ENCODE data around the gene PDE1A. TPM values are rescaled to one million over a fixed set of nuclear protein-coding genes. Genes with fewer than 3 reads are reported as not detected.

The PDE1A gene
- total and polyA plus RNA-seq, 7 donors = 0.92 to 4.2 (median 1.8) TPM

DNA sequence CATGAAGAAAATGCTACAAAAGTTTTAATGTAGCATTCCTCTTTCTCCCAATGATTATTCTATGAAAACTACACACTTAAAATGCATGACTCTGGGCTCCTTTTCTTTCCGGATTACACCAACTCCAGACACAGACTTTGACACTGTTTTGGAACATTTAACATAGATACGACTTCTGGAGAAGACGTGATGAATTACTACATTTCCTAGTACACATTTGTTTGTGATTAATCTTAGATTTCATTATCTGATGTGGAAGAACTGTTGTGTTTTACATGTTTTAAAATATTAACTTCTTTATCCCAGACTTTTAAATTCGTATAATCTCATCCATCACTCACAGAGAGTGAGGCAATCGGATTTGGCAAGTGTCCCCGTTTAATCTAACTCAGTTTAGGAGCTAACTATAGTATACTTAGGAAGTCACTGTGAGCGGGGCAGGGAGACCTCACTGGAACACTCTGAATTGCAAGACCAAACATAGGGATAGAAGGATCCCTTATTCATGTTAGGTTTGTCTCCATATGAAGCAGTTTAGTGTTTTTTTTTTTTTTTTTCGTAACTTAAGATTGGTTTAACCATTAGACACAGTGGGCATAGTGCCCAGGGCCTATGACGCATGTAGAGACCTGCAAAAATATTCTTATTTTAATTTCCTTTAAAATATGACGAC lies 66.7 kb downstream of the PDE1A start:
- no peaks in the 10 kb centered on the region for H3K4me1 ChIP-seq
- H3K36me3 ChIP-seq (ENCODE audit: insufficient read depth in 1 of 2, low read depth in 1 of 2) = no peaks in the 10 kb centered on the region
- H3K27ac ChIP-seq = no peak overlapping the region
- H3K9me3 ChIP-seq = no peaks in the 10 kb centered on the region
- ATAC-seq (no peak), DNase-seq (peak in 1 of 2 donors; percentile 35)
- WGBS, 3 donors = 44 to 55% (median 46%) methylated on average over 10 of the region's 10 CpGs
- H3K4me3 ChIP-seq = no peak overlapping the region
- intact Hi-C loops (cut with DNase I) = no loop called here
- no peaks in the 10 kb centered on the region for H3K27me3 ChIP-seq (ENCODE audit: insufficient read depth in 3 of 3, low read length in 2 of 3)
- no peak for TF ChIP-seq CTCF (IDR thresholded peaks at IDR 0.05)

GRCh38 chr2:182359027-182359989 lies 67.5 kb downstream of the PDE1A start:
- Histone ChIP-seq H3K4me3 (no peak overlapping the region), H3K27ac (no peak overlapping the region), H3K27me3 (ENCODE audit: insufficient read depth in 3 of 3, low read length in 2 of 3) (no peaks in the 10 kb centered on the region), H3K36me3 (ENCODE audit: insufficient read depth in 1 of 2, low read depth in 1 of 2) (no peaks in the 10 kb centered on the region), H3K9me3 (no peaks in the 10 kb centered on the region), H3K4me1 (no peaks in the 10 kb centered on the region)
- 49 to 53% (median 52%) methylated on average over 8 of the region's 8 CpGs for WGBS, 3 donors
- no peak for TF ChIP-seq CTCF (IDR thresholded peaks at IDR 0.05)
- intact Hi-C loops (cut with DNase I) = no loop called here
- no peak for DNase-seq
- ATAC-seq = no peak

- 75 to 82% (median 80%) methylated on average over 3 of the region's 3 CpGs for WGBS, 3 donors
- Histone ChIP-seq H3K36me3 (ENCODE audit: insufficient read depth in 1 of 2, low read depth in 1 of 2) (no peaks in the 10 kb centered on the region), H3K27me3 (ENCODE audit: insufficient read depth in 3 of 3, low read length in 2 of 3) (no peaks in the 10 kb centered on the region), H3K9me3 (no peaks in the 10 kb centered on the region), H3K4me3 (no peak overlapping the region), H3K4me1 (no peaks in the 10 kb centered on the region), H3K27ac (no peak overlapping the region)
- intact Hi-C loops (cut with DNase I) = no loop called here
- DNase-seq (no peak), ATAC-seq (no peak)
- TF ChIP-seq CTCF (IDR thresholded peaks at IDR 0.05) = no peak
These were observed 68.2 kb downstream of the PDE1A start for GRCh38 chr2:182358601-182359000.

DNA sequence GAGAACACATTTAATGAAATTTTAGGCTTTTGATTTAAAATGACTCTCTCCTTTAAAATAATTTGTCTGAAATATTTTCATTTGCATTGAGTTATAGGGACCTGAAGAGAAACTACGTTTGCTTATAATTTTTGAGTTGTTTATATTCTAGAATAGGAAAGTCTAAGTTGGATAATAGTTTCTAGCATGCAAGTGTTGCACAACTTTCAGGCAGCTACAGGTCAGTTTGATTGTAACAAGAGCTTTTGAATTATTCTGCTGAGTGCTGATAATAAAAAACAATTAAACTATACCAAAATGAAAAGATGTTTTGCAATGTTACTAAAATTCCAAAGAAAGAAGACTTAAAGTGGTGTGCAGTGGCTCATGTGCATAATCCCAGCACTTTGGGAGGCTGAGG lies 71.0 kb downstream of the PDE1A start:
- DNase-seq (no peak), ATAC-seq (no peak)
- intact Hi-C loops (cut with DNase I) = no loop called here
- Histone ChIP-seq H3K27me3 (ENCODE audit: insufficient read depth in 3 of 3, low read length in 2 of 3) (no peaks in the 10 kb centered on the region), H3K27ac (no peak overlapping the region), H3K9me3 (no peaks in the 10 kb centered on the region), H3K4me3 (no peak overlapping the region), H3K36me3 (ENCODE audit: insufficient read depth in 1 of 2, low read depth in 1 of 2) (no peaks in the 10 kb centered on the region), H3K4me1 (no peaks in the 10 kb centered on the region)
- 72 to 88% (median 83%) methylated on average over 1 of the region's 1 CpG for WGBS, 3 donors
- no peak for TF ChIP-seq CTCF (IDR thresholded peaks at IDR 0.05)
